H1 (cell line): ENCODE results near the gene DHRS7B. TPM values are rescaled to one million over a fixed set of nuclear protein-coding genes. Genes with fewer than 3 reads are reported as not detected.

ENCODE experiments used
- CTCF ChIA-PET: fragments of 300-600 bp; sonication (Branson Sonifier 250); formaldehyde crosslinking; loops from one replicate; lab custom pipeline; 2021; ENCODE audit not compliant: partially characterized antibody; lab: Charles Lee
- POLR2A ChIA-PET: fragments of 300-600 bp; sonication (Branson Sonifier 250); formaldehyde crosslinking; loops from one replicate; lab custom pipeline; 2021; ENCODE audit warnings: inconsistent platforms; ENCODE audit not compliant: partially characterized antibody; lab: Charles Lee
- DNase-seq, 2 experiments: peaks; one replicate each; pipeline versions ENCODE4 v3.0.0 to v3.0.0-alpha.2; 2010 to 2022; ENCODE audit warnings: low spot score in 2 of 2, low read depth in 1 of 2, mixed read lengths in 1 of 2
- FAIRE-seq: peaks from 2 replicates; lab custom pipeline; 2011; peaks lifted over from hg19 to GRCh38; lab: Jason Lieb, UNC
- H2AFZ ChIP-seq: 2 replicates; pipeline ENCODE4 v1.8.1; 2012; ENCODE audit warnings: low read length, inconsistent platforms
- H2AK5ac ChIP-seq: 2 replicates; pipeline ENCODE4 v1.6.1; 2013; ENCODE audit warnings: low read depth, low read length
- H2BK120ac ChIP-seq: replicated peaks from 2 replicates; pipeline ENCODE3; 2013; ENCODE audit warnings: low read depth, low read length, inconsistent platforms
- H2BK12ac ChIP-seq: 2 replicates; pipeline ENCODE4 v1.6.1; 2013; ENCODE audit warnings: low read depth, low read length
- H2BK15ac ChIP-seq: 2 replicates; pipeline ENCODE4 v1.6.1; 2013; ENCODE audit warnings: low read length
- H2BK20ac ChIP-seq: 2 replicates; pipeline ENCODE4 v1.6.1; 2013; ENCODE audit warnings: low read length
- H2BK5ac ChIP-seq: 2 replicates; pipeline ENCODE4 v1.6.1; 2013; ENCODE audit warnings: low read depth, low read length
- H3K14ac ChIP-seq: 2 replicates; pipeline ENCODE4 v1.6.1; 2013; ENCODE audit warnings: inconsistent platforms; ENCODE audit not compliant: insufficient read length
- H3K18ac ChIP-seq: 2 replicates; pipeline ENCODE4 v1.6.1; 2013; ENCODE audit warnings: low read length; ENCODE audit errors: extremely low read depth
- H3K23ac ChIP-seq: 2 replicates; pipeline ENCODE4 v1.6.1; 2013; ENCODE audit warnings: inconsistent platforms; ENCODE audit not compliant: insufficient read length
- H3K23me2 ChIP-seq: 2 replicates; pipeline ENCODE4 v1.6.1; 2013; ENCODE audit warnings: low read depth, low read length
- H3K27ac ChIP-seq: 2 replicates; pipeline ENCODE4 v1.6.1; 2011; ENCODE audit warnings: low read depth, low read length, inconsistent platforms
- H3K27me3 ChIP-seq, 4 experiments: replicated peaks in 1 of 4; 1 replicate in 1 of 4; 2 replicates in 3 of 4; pipeline versions ENCODE4 v1.6.1 to v1.8.1; 2011 to 2013; ENCODE audit warnings: low read length in 3 of 4, mild to moderate bottlenecking in 3 of 4, inconsistent platforms in 2 of 4, mixed read lengths in 2 of 4, moderate library complexity in 1 of 4; ENCODE audit not compliant: control insufficient read depth in 3 of 4, insufficient read depth in 3 of 4; ENCODE audit errors: extremely low read depth in 1 of 4
- H3K36me3 ChIP-seq, 4 experiments: 2 replicates each; pipeline versions ENCODE4 v1.6.1 to v1.8.1; 2011 to 2013; ENCODE audit warnings: mild to moderate bottlenecking in 4 of 4, low read length in 3 of 4, moderate library complexity in 2 of 4, control low read depth in 1 of 4, inconsistent platforms in 1 of 4; ENCODE audit not compliant: insufficient read depth in 4 of 4, control insufficient read depth in 2 of 4
- H3K4ac ChIP-seq: replicated peaks from 2 replicates; pipeline ENCODE3; 2013; ENCODE audit warnings: low read length, low read depth, mixed read lengths, inconsistent platforms; ENCODE audit not compliant: insufficient read length
- H3K4me1 ChIP-seq, 4 experiments: replicated peaks in 1 of 4; 1 replicate in 1 of 4; 2 replicates in 3 of 4; pipeline versions ENCODE4 v1.6.1 to v1.8.1; 2011 to 2013; ENCODE audit warnings: low read length in 3 of 4, inconsistent platforms in 2 of 4, mixed read lengths in 1 of 4; ENCODE audit not compliant: insufficient read depth in 4 of 4, control insufficient read depth in 3 of 4
- H3K4me2 ChIP-seq, 2 experiments: 2 replicates each; pipeline versions ENCODE4 v1.6.1 to v1.8.1; 2011 to 2013; ENCODE audit warnings: low read depth in 2 of 2, low read length in 2 of 2, control low read depth in 1 of 2, inconsistent platforms in 1 of 2, mild to moderate bottlenecking in 1 of 2; ENCODE audit not compliant: insufficient read depth in 1 of 2
- H3K4me3 ChIP-seq, 4 experiments: fragments of 200-600, 300-600 bp in 1 of 4; sonication (generic), shearing (Covaris generic), sonication (Bioruptor Twin) in 1 of 4; 2 replicates each; pipeline versions ENCODE4 v1.5.1 to v1.8.1; 2011 to 2016; ENCODE audit warnings: low read length in 4 of 4, low read depth in 3 of 4, control low read depth in 2 of 4, inconsistent platforms in 2 of 4, mild to moderate bottlenecking in 2 of 4, mixed read lengths in 1 of 4, moderate library complexity in 1 of 4; ENCODE audit not compliant: insufficient read depth in 2 of 4; ENCODE audit errors: extremely low read depth in 1 of 4
- H3K56ac ChIP-seq: replicated peaks from 2 replicates; pipeline ENCODE3; 2013; ENCODE audit warnings: low read depth, mild to moderate bottlenecking, mixed read lengths, low read length, inconsistent platforms; ENCODE audit not compliant: insufficient read length
- H3K79me1 ChIP-seq: 2 replicates; pipeline ENCODE4 v1.6.1; 2013; ENCODE audit warnings: low read depth, low read length, control low read depth
- H3K79me2 ChIP-seq, 2 experiments: 2 replicates each; pipeline versions ENCODE4 v1.6.1 to v1.8.1; 2012 to 2013; ENCODE audit warnings: low read length in 2 of 2, mild to moderate bottlenecking in 2 of 2, inconsistent platforms in 1 of 2; ENCODE audit not compliant: insufficient read depth in 2 of 2, control insufficient read depth in 1 of 2
- H3K9ac ChIP-seq, 4 experiments: replicated peaks in 1 of 4; 1 replicate in 1 of 4; 2 replicates in 3 of 4; pipeline versions ENCODE4 v1.6.1 to v1.8.1; 2011 to 2013; ENCODE audit warnings: low read depth in 3 of 4, low read length in 3 of 4, control low read depth in 2 of 4, mild to moderate bottlenecking in 2 of 4, moderate library complexity in 2 of 4, inconsistent platforms in 1 of 4; ENCODE audit errors: extremely low read depth in 1 of 4
- H3K9me3 ChIP-seq, 2 experiments: 2 replicates each; pipeline versions ENCODE4 v1.6.1 to v1.8.1; 2012 to 2013; ENCODE audit warnings: mild to moderate bottlenecking in 2 of 2, moderate library complexity in 2 of 2, control low read depth in 1 of 2, inconsistent platforms in 1 of 2, low read depth in 1 of 2, low read length in 1 of 2, mixed read lengths in 1 of 2; ENCODE audit not compliant: insufficient read depth in 2 of 2
- H4K20me1 ChIP-seq, 2 experiments: replicated peaks in 1 of 2; 2 replicates each; pipeline versions ENCODE3 to v1.8.1; 2011 to 2013; ENCODE audit warnings: inconsistent platforms in 2 of 2, low read length in 2 of 2, mild to moderate bottlenecking in 1 of 2; ENCODE audit not compliant: insufficient read depth in 2 of 2, control insufficient read depth in 1 of 2
- H4K5ac ChIP-seq: 2 replicates; pipeline ENCODE4 v1.6.1; 2013; ENCODE audit warnings: low read length, low read depth, mixed read lengths, inconsistent platforms; ENCODE audit not compliant: insufficient read length
- H4K8ac ChIP-seq: 2 replicates; pipeline ENCODE4 v1.8.0; 2013; ENCODE audit warnings: mild to moderate bottlenecking, moderate library complexity, low read length, inconsistent platforms; ENCODE audit not compliant: insufficient read depth; ENCODE audit errors: extremely low read depth
- H4K91ac ChIP-seq: replicated peaks from 2 replicates; pipeline ENCODE3; 2013; ENCODE audit warnings: low read length, mixed read lengths, inconsistent platforms; ENCODE audit not compliant: insufficient read length
- ASH2L ChIP-seq: fragments of 200-600, 300-600 bp; sonication (generic); IDR thresholded peaks from one replicate; pipeline ENCODE4 v1.7.1; 2017; ENCODE audit warnings: low read length
- CEBPB ChIP-seq: IDR thresholded peaks from 2 replicates; pipeline ENCODE4 v1.6.1; 2012; ENCODE audit warnings: low read depth, low read length
- CTBP2 ChIP-seq: IDR thresholded peaks from 2 replicates; pipeline ENCODE4 v1.7.0; 2011; ENCODE audit warnings: borderline replicate concordance, mild to moderate bottlenecking, moderate library complexity, mixed read lengths, low read length; ENCODE audit not compliant: insufficient read depth, insufficient read length
- KDM5A ChIP-seq: fragments of 200-600 bp; IDR thresholded peaks from 2 replicates; pipeline ENCODE4 v1.7.1; 2012; ENCODE audit warnings: mild to moderate bottlenecking, low read length, inconsistent platforms, mixed read lengths
- POLR2A ChIP-seq, 2 experiments: IDR thresholded peaks; 1 replicate in 1 of 2; 2 replicates in 1 of 2; pipeline ENCODE4 v1.6.1; 2011; ENCODE audit warnings: low read depth in 2 of 2, low read length in 2 of 2, mild to moderate bottlenecking in 2 of 2; ENCODE audit errors: control extremely low read depth in 1 of 2
- RBBP5 ChIP-seq: IDR thresholded peaks from 2 replicates; pipeline ENCODE4 v1.7.1; 2012; ENCODE audit warnings: low read depth, mild to moderate bottlenecking, inconsistent platforms, low read length, moderate library complexity, borderline replicate concordance
- TEAD4 ChIP-seq: IDR thresholded peaks from 2 replicates; pipeline ENCODE4 v1.6.1; 2012; ENCODE audit warnings: low read depth, low read length, inconsistent platforms, mixed read lengths
- YY1 ChIP-seq: IDR thresholded peaks from 2 replicates; pipeline ENCODE4 v1.6.1; 2011; ENCODE audit warnings: low read depth, mild to moderate bottlenecking, low read length
- WGBS, 2 experiments: shearing (Covaris generic) in 1 of 2; methylation state at CpG; one replicate each; pipeline versions ENCODE4 v1.1.6 to v1.1.7; 2013 to 2015; ENCODE audit warnings: low lambda C conversion rate in 2 of 2, mixed read lengths in 2 of 2, inconsistent platforms in 1 of 2, low coverage in 1 of 2, missing lambda C conversion rate in 1 of 2; ENCODE audit not compliant: insufficient replicate concordance in 2 of 2, insufficient coverage in 1 of 2, insufficient read length in 1 of 2; ENCODE audit errors: extremely low coverage in 1 of 2, missing lambda C conversion rate in 1 of 2; 5-methylcytosine and 5-hydroxymethylcytosine counted together
- polyA plus RNA-seq, 7 experiments: library from polyadenylated mRNA; depleted of rRNA in 3 of 7; stranded (reverse) in 5 of 7; unstranded in 2 of 7; fragments of >200 nt in 5 of 7; fragments of 200-250 nt in 2 of 7; gene quantifications; 1 replicate in 5 of 7; 2 replicates in 1 of 7; 4 replicates in 1 of 7; pipeline versions ENCODE4 v1.2.1 to v1.2.3, GENCODE V29; 2011 to 2013; ENCODE audit warnings: missing spikeins in 2 of 7, mixed read lengths in 2 of 7
- total RNA-seq: library from RNA; stranded (reverse); fragmentation: NEBNext Ultra II Directional; extraction: Animal tissue kit (Norgen Biotek cat#: 25700); gene quantifications from 2 replicates; pipeline ENCODE4 v1.2.1, GENCODE V29; 2021

The DHRS7B gene
- total and polyA plus RNA-seq, 2 of the 8 experiments (the other 6 are each of a cell fraction or from before 2014, with no cell fraction given), result 11.0 to 27.9 TPM

DNA sequence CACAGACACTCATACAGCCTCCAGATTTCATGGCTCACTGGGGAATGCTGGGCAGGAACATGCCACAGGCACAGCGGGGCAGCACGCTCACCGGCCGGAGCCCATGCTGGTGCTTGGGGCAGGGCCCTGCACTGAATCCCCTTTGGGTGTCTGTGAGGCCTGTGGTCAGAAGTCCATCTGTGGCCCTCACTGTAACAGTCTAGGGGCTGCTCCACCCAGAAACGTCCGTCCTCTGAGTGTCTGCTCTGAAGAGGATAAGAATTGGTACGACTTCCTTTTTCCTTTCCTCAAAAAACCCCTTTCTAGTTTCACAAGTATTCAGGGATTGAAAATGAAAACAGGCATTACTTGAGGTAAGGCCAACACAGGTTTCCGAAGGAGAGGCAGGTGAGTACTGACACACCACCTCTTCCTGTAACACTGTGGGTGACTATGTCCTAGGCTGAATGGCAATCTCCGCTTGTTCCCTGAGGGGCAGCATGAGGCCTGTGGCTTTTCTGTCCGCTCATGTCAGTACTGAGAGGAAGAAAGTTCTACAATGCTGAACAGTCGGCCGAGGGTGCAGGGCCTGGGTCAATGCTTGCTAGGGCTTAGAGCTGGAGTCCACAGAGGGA lies 44.7 kb downstream of the DHRS7B start:
- Histone ChIP-seq H2AK5ac (no peak overlapping the region), H3K4ac (no peak overlapping the region), H4K91ac (no peak overlapping the region), H2BK20ac (no peak overlapping the region), H4K5ac (no peak overlapping the region), H3K23me2 (no peaks in the 10 kb centered on the region), H3K9ac (no peak overlapping the region; a peak in 1 of 7 replicates), H4K8ac (no peak overlapping the region), H3K36me3 (no peaks in the 10 kb centered on the region; a peak in 1 of 8 replicates), H2BK120ac (no peak overlapping the region), H2BK15ac (no peak overlapping the region), H3K4me1 (no peaks in the 10 kb centered on the region), H3K4me2 (no peak overlapping the region), H3K79me1 (no peaks in the 10 kb centered on the region; the same call in 1 of the 2 replicates), H2AFZ (no peak overlapping the region), H3K18ac (no peak overlapping the region), H3K9me3 (no peaks in the 10 kb centered on the region), H2BK5ac (no peak overlapping the region), H3K23ac (no peak overlapping the region), H3K27ac (no peak overlapping the region), H3K4me3 (no peak overlapping the region), H2BK12ac (no peak overlapping the region), H3K27me3 (no peaks in the 10 kb centered on the region), H3K79me2 (no peaks in the 10 kb centered on the region), H4K20me1 (no peaks in the 10 kb centered on the region), H3K14ac (no peak overlapping the region), H3K56ac (no peak overlapping the region)
- POLR2A ChIA-PET, result no interaction called here
- FAIRE-seq (no peak), DNase-seq (no peak)
- CTCF ChIA-PET, result interaction anchor here (0.9 kb wide), 1 partner anchor 12 kb away, joined by 3 read pairs; no protein-coding TSS in a partner anchor
- TF ChIP-seq ASH2L (no peak), CTBP2 (no peak), POLR2A (IDR thresholded peaks at IDR 0.05; ENCODE audit: control extremely low read depth in 1 of 2, low read depth in 2 of 2, low read length in 2 of 2) (no peak), TEAD4 (no peak), RBBP5 (no peak), CEBPB (no peak), KDM5A (no peak), YY1 (no peak)
- 92% methylated on average over 12 of the region's 12 CpGs; no CpG with 5 or more reads in 1 of the 2 experiments for WGBS, 2 experiments
